ENCODE measurements around the gene PTRH1. TPM values are rescaled to one million over a fixed set of nuclear protein-coding genes. Genes with fewer than 3 reads are reported as not detected.

Gene PTRH1
- total and polyA plus RNA-seq, 2 of the 13 experiments (the other 11 are each of a cell fraction or from before 2014, with no cell fraction given): 4.0 to 10.4 TPM

- intact Hi-C loops (cut with micrococcal nuclease; ENCODE audit: unreplicated experiment): no loop called here
- CTCF ChIA-PET (ENCODE audit: low intra/inter-chr PET ratio, low total read pairs): no interaction called here
Measured at GRCh38 chr9:127694890-127695720, 20.4 kb downstream of the PTRH1 start.

DNA sequence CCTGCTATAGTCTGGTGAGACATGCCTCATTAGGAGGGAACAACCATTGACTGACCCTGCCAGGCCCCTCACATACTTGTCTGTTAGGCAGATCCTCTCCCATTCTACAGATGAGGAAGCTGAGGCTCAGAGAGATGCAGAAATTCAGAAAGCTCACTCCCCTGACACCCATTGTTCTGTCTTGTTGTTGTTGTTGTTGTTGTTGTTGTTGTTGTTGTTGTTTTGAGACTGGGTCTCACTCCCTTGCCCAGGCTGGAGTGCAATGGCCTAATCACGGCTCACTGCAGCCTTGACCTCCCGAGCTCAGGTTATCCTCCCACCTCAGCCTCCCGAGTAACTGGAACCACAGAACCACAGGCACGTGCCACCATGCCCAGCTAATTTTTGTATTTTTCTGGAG is 21.8 kb downstream of the PTRH1 start:
- Histone ChIP-seq H3K79me2 (ENCODE audit: insufficient read depth, low read length) (no peaks in the 10 kb centered on the region), H3K36me3 (replicated peaks in 1 of 2; ENCODE audit: control insufficient read depth in 1 of 2, insufficient read depth in 2 of 2, low read length in 2 of 2) (no peaks in the 10 kb centered on the region), H4K20me1 (ENCODE audit: insufficient read depth, low read length) (no peaks in the 10 kb centered on the region), H3K4me2 (ENCODE audit: low read depth, low read length) (no peak overlapping the region), H3K4me1 (ENCODE audit: insufficient read depth, low read length) (no peaks in the 10 kb centered on the region), H3K9me3 (ENCODE audit: low read length) (no peaks in the 10 kb centered on the region), H3K27ac (ENCODE audit: extremely low read length, insufficient read depth, low read length) (no peak overlapping the region), H3K4me3 (replicated peaks in 1 of 3; ENCODE audit: insufficient read depth in 1 of 3, low read depth in 2 of 3, low read length in 3 of 3) (no peak overlapping the region), H3K27me3 (ENCODE audit: control insufficient read depth in 1 of 2, insufficient read depth in 2 of 2, low read length in 2 of 2) (no peaks in the 10 kb centered on the region), H2AFZ (ENCODE audit: low read length) (no peak overlapping the region), H3K9ac (ENCODE audit: insufficient read depth, low read depth, low read length) (no peak overlapping the region)
- WGBS (ENCODE audit: low lambda C conversion rate): 64% methylated on average over 4 of the region's 4 CpGs
- FAIRE-seq (no peak), ATAC-seq (no peak), DNase-seq (ENCODE audit: low spot score) (no peak)
- ChIA-PET POLR2A (no interaction called here), CTCF (ENCODE audit: low intra/inter-chr PET ratio, low total read pairs) (no interaction called here)
- no TSS peak for BruUV-seq (replicated peaks)
- intact Hi-C loops (cut with micrococcal nuclease; ENCODE audit: unreplicated experiment) (no loop called here), in situ Hi-C loops (cut with HindIII; ENCODE audit: extremely low pct_ligation_motif_present, low pct_unique_long_range_greater_than_20kb) (no loop called here)
- TF ChIP-seq FOXP1 (IDR thresholded peaks at IDR 0.05): peak; percentile 94
- TF ChIP-seq FOXP1 (CRISPR knock-in tag; IDR thresholded peaks at IDR 0.05): no peak
- no peak for TF ChIP-seq ZNF780A (CRISPR knock-in tag; IDR thresholded peaks at IDR 0.05)
- TF ChIP-seq AHR (CRISPR knock-in tag; IDR thresholded peaks at IDR 0.05): no peak
- no peak for TF ChIP-seq NFE2 (CRISPR knock-in tag; IDR thresholded peaks at IDR 0.05)
- peak; percentile 45 for TF ChIP-seq ZNF629 (CRISPR knock-in tag; conservative IDR thresholded peaks at IDR 0.05)

More at GRCh38 chr9:127694890-127695720, 20.4 kb downstream of the PTRH1 start:
- Histone ChIP-seq H3K9ac (ENCODE audit: insufficient read depth, low read depth, low read length) (no peak overlapping the region), H2AFZ (ENCODE audit: low read length) (no peak overlapping the region), H3K4me3 (replicated peaks in 1 of 3; ENCODE audit: insufficient read depth in 1 of 3, low read depth in 2 of 3, low read length in 3 of 3) (no peak overlapping the region), H3K36me3 (replicated peaks in 1 of 2; ENCODE audit: control insufficient read depth in 1 of 2, insufficient read depth in 2 of 2, low read length in 2 of 2) (no peaks in the 10 kb centered on the region), H3K27me3 (ENCODE audit: control insufficient read depth in 1 of 2, insufficient read depth in 2 of 2, low read length in 2 of 2) (no peaks in the 10 kb centered on the region), H3K27ac (ENCODE audit: extremely low read length, insufficient read depth, low read length) (no peak overlapping the region), H3K4me1 (ENCODE audit: insufficient read depth, low read length) (no peaks in the 10 kb centered on the region), H4K20me1 (ENCODE audit: insufficient read depth, low read length) (no peaks in the 10 kb centered on the region), H3K4me2 (ENCODE audit: low read depth, low read length) (no peak overlapping the region), H3K9me3 (ENCODE audit: low read length) (no peaks in the 10 kb centered on the region), H3K79me2 (ENCODE audit: insufficient read depth, low read length) (no peaks in the 10 kb centered on the region)
- BruUV-seq (replicated peaks): no TSS peak
- 68% methylated on average over 9 of the region's 9 CpGs for WGBS (ENCODE audit: low lambda C conversion rate)
- POLR2A ChIA-PET: no interaction called here
- no peak for DNase-seq (ENCODE audit: low spot score)
- no peak for ATAC-seq
- TF ChIP-seq E2F2 (CRISPR knock-in tag; IDR thresholded peaks at IDR 0.05; ENCODE audit: borderline replicate concordance) (no peak), CREB1 (IDR thresholded peaks at IDR 0.05) (peak; percentile 88), CREB1 (CRISPR knock-in tag; IDR thresholded peaks at IDR 0.05) (no peak)
- no peak for FAIRE-seq
- in situ Hi-C loops (cut with HindIII; ENCODE audit: extremely low pct_ligation_motif_present, low pct_unique_long_range_greater_than_20kb): no loop called here
